Left ventricle myocardium inferior (tissue), 1 donor: Measurements from ENCODE around the gene KCNAB2. TPM values are rescaled to one million over a fixed set of nuclear protein-coding genes. Genes with fewer than 3 reads are reported as not detected.

Experiments used
- DNase-seq: peaks from one replicate; pipeline ENCODE4 v3.0.0-alpha.2; 2020
- H3K27ac ChIP-seq: fragments of 200-600 bp; replicated peaks from 2 replicates; pipeline ENCODE4 v1.8.0; 2021
- H3K27me3 ChIP-seq: fragments of 200-600 bp; 2 replicates; pipeline ENCODE4 v1.8.0; 2021; ENCODE audit warnings: low read depth
- H3K36me3 ChIP-seq: fragments of 200-600 bp; 2 replicates; pipeline ENCODE4 v1.8.0; 2021
- H3K4me1 ChIP-seq: fragments of 200-600 bp; 2 replicates; pipeline ENCODE4 v1.8.0; 2021
- H3K4me3 ChIP-seq: fragments of 200-600 bp; 2 replicates; pipeline ENCODE4 v1.8.0; 2021; ENCODE audit warnings: mild to moderate bottlenecking, moderate library complexity
- H3K9me3 ChIP-seq: fragments of 200-600 bp; replicated peaks from 2 replicates; pipeline ENCODE4 v1.8.0; 2021
- CTCF ChIP-seq: fragments of 200-600 bp; IDR thresholded peaks from 2 replicates; pipeline ENCODE4 v1.8.0; 2021; ENCODE audit warnings: antibody characterized with exemption, mild to moderate bottlenecking, borderline replicate concordance
- intact Hi-C: fragments of 100-400 bp; cut with micrococcal nuclease; formaldehyde crosslinking; loops from one replicate; pipeline ENCODE4 v1.11.0; 2022
- total RNA-seq: library from RNA; stranded (reverse); fragmentation: NEBNext Ultra II Directional; extraction: Animal tissue kit (Norgen Biotek cat#: 25700); gene quantifications from one replicate; pipeline ENCODE4 v1.2.1, GENCODE V29; 2021
- donor health status: DM: no; HTN: yes; CAD: no; lungs with severe emphysema.

KCNAB2 gene
- total RNA-seq, 1 donor from 2014 or later = 31.0 TPM

- Histone ChIP-seq H3K4me1 (peaks cover 33% of the 10 kb centered on the region), H3K27me3 (no peaks in the 10 kb centered on the region)
- peak; percentile 12 for DNase-seq
Measured at GRCh38 chr1:6019166-6019845, 26.4 kb upstream of the KCNAB2 start.

GRCh38 chr1:6022193-6022592, 23.5 kb upstream of the KCNAB2 start:
- no peaks in the 10 kb centered on the region for H3K36me3 ChIP-seq
- H3K27me3 ChIP-seq = no peaks in the 10 kb centered on the region
- H3K9me3 ChIP-seq = no peaks in the 10 kb centered on the region
- intact Hi-C loops = no loop called here
- no peak overlapping the region for H3K4me3 ChIP-seq
- TF ChIP-seq CTCF = no peak
- H3K27ac ChIP-seq = no peak overlapping the region
- DNase-seq = no peak
- H3K4me1 ChIP-seq = peaks cover 29% of the 10 kb centered on the region

More at GRCh38 chr1:6019166-6019845, 26.4 kb upstream of the KCNAB2 start:
- TF ChIP-seq CTCF = no peak
- H3K4me3 ChIP-seq = no peak overlapping the region
- intact Hi-C loops = no loop called here
- H3K9me3 ChIP-seq = no peaks in the 10 kb centered on the region
- H3K27ac ChIP-seq = peak overlapping the region; percentile 41
- no peaks in the 10 kb centered on the region for H3K36me3 ChIP-seq

GRCh38 chr1:6023346-6023745, 22.3 kb upstream of the KCNAB2 start:
- Histone ChIP-seq H3K9me3 (no peaks in the 10 kb centered on the region), H3K27me3 (no peaks in the 10 kb centered on the region), H3K27ac (no peak overlapping the region), H3K36me3 (no peaks in the 10 kb centered on the region), H3K4me1 (peaks cover 29% of the 10 kb centered on the region), H3K4me3 (no peak overlapping the region)
- no peak for DNase-seq
- TF ChIP-seq CTCF = no peak
- intact Hi-C loops = no loop called here

- intact Hi-C loops = no loop called here
- TF ChIP-seq CTCF = no peak
- no peak for DNase-seq
- H3K9me3 ChIP-seq = no peaks in the 10 kb centered on the region
- H3K4me3 ChIP-seq = no peak overlapping the region
- no peaks in the 10 kb centered on the region for H3K27me3 ChIP-seq
- H3K4me1 ChIP-seq = peaks cover 26% of the 10 kb centered on the region
- no peaks in the 10 kb centered on the region for H3K36me3 ChIP-seq
- H3K27ac ChIP-seq = no peak overlapping the region
Measured at GRCh38 chr1:6024376-6024775, 21.3 kb upstream of the KCNAB2 start.

- no peak for TF ChIP-seq CTCF
- intact Hi-C loops = no loop called here
- peak overlapping the region; percentile 88 for H3K27ac ChIP-seq
- no peaks in the 10 kb centered on the region for H3K27me3 ChIP-seq
- H3K9me3 ChIP-seq = no peaks in the 10 kb centered on the region
- peak overlapping the region; percentile 60 for H3K4me3 ChIP-seq
- H3K36me3 ChIP-seq = no peaks in the 10 kb centered on the region
- DNase-seq = no peak
- H3K4me1 ChIP-seq = peaks cover 20% of the 10 kb centered on the region
Measured at GRCh38 chr1:6025269-6026094, 20.2 kb upstream of the KCNAB2 start.
